ENCODE data around the gene ACOT4. TPM values are rescaled to one million over a fixed set of nuclear protein-coding genes. Genes with fewer than 3 reads are reported as not detected.
"Not testable (repeated sequence)": the region's sequence is repeated elsewhere in the genome, so short reads cannot be mapped to it uniquely, and the experiment has no call there.

ACOT4 gene
- total and polyA plus RNA-seq, 2 donors from 2014 or later = 3.1 to 10.6 TPM

GRCh38 chr14:73630009-73630780 is 38.5 kb downstream of the ACOT4 start:
- TF ChIP-seq CTCF (IDR thresholded peaks at IDR 0.05; ENCODE audit: borderline replicate concordance, extremely low read depth, insufficient read depth) = no peak
- H3K27me3 ChIP-seq (ENCODE audit: control insufficient read depth, insufficient read depth, low read length) = no peaks in the 10 kb centered on the region
- no peak for FAIRE-seq

GRCh38 chr14:73633116-73634010 is 41.7 kb downstream of the ACOT4 start:
- peak; percentile 89 for TF ChIP-seq CTCF (IDR thresholded peaks at IDR 0.05; ENCODE audit: borderline replicate concordance, extremely low read depth, insufficient read depth)
- FAIRE-seq = peak; percentile 77
- H3K27ac ChIP-seq (ENCODE audit: low read depth in 2 of 2, low read length in 2 of 2) = peak overlapping the region; percentile 34 to 72
- intact Hi-C loops (cut with DNase I) = loop anchor here (10.0 kb wide), 1 partner anchor 119 kb away; no protein-coding TSS in a partner anchor
- no peaks in the 10 kb centered on the region for H3K27me3 ChIP-seq (ENCODE audit: control insufficient read depth, insufficient read depth, low read length)
- H3K36me3 ChIP-seq (ENCODE audit: control insufficient read depth in 2 of 3, insufficient read depth in 3 of 3, low read length in 3 of 3) = no peaks in the 10 kb centered on the region
- peak; percentile 72 to 90 (median 78) for DNase-seq
- H3K9me3 ChIP-seq (ENCODE audit: control insufficient read depth in 2 of 3, insufficient read depth in 1 of 3, low read length in 3 of 3) = no peaks in the 10 kb centered on the region
- peak overlapping the region; percentile 14 to 76 (median 62) for H3K4me3 ChIP-seq (ENCODE audit: low read length in 3 of 3)
- peak overlapping the region in 2 of 3 donors; percentile 42 to 61 for H3K9ac ChIP-seq (ENCODE audit: low read length in 3 of 3)
- H3K4me1 ChIP-seq (ENCODE audit: control insufficient read depth in 2 of 3, insufficient read depth in 2 of 3, low read depth in 1 of 3, low read length in 3 of 3) = peaks cover 0 to 5% (median 0%) of the 10 kb centered on the region in 3 donors

More at GRCh38 chr14:73630009-73630780, 38.5 kb downstream of the ACOT4 start:
- Histone ChIP-seq H3K4me1 (ENCODE audit: control insufficient read depth in 2 of 3, insufficient read depth in 2 of 3, low read depth in 1 of 3, low read length in 3 of 3) (peaks cover 0 to 5% (median 0%) of the 10 kb centered on the region in 3 donors), H3K9ac (ENCODE audit: low read length in 3 of 3) (no peak overlapping the region), H3K27ac (ENCODE audit: low read depth in 2 of 2, low read length in 2 of 2) (no peak overlapping the region), H3K4me3 (ENCODE audit: low read length in 3 of 3) (no peak overlapping the region), H3K9me3 (ENCODE audit: control insufficient read depth in 2 of 3, insufficient read depth in 1 of 3, low read length in 3 of 3) (no peaks in the 10 kb centered on the region), H3K36me3 (ENCODE audit: control insufficient read depth in 2 of 3, insufficient read depth in 3 of 3, low read length in 3 of 3) (no peaks in the 10 kb centered on the region)
- intact Hi-C loops (cut with DNase I) = loop anchor here (10.0 kb wide), 1 partner anchor 115 kb away; no protein-coding TSS in a partner anchor
- DNase-seq = no peak

- intact Hi-C loops (cut with DNase I) = loop anchor here (10.0 kb wide), 1 partner anchor 119 kb away; no protein-coding TSS in a partner anchor
- Histone ChIP-seq H3K4me1 (ENCODE audit: control insufficient read depth in 2 of 3, insufficient read depth in 2 of 3, low read depth in 1 of 3, low read length in 3 of 3) (peaks cover 0 to 5% (median 0%) of the 10 kb centered on the region in 3 donors), H3K27ac (ENCODE audit: low read depth in 2 of 2, low read length in 2 of 2) (peak overlapping the region; percentile 34 to 72), H3K9me3 (ENCODE audit: control insufficient read depth in 2 of 3, insufficient read depth in 1 of 3, low read length in 3 of 3) (no peaks in the 10 kb centered on the region), H3K9ac (ENCODE audit: low read length in 3 of 3) (peak overlapping the region in 2 of 3 donors; percentile 42 to 61), H3K27me3 (ENCODE audit: control insufficient read depth, insufficient read depth, low read length) (no peaks in the 10 kb centered on the region), H3K36me3 (ENCODE audit: control insufficient read depth in 2 of 3, insufficient read depth in 3 of 3, low read length in 3 of 3) (no peaks in the 10 kb centered on the region), H3K4me3 (ENCODE audit: low read length in 3 of 3) (peak overlapping the region in 2 of 3 donors; percentile 62 to 76)
- FAIRE-seq (no peak), DNase-seq (peak; percentile 44 to 82 (median 61))
- peak; percentile 48 for TF ChIP-seq CTCF (IDR thresholded peaks at IDR 0.05; ENCODE audit: borderline replicate concordance, extremely low read depth, insufficient read depth)
Observed at GRCh38 chr14:73634011-73634833, 42.5 kb downstream of the ACOT4 start.

- not testable (repeated sequence) for FAIRE-seq; H3K4me1 ChIP-seq (ENCODE audit: control insufficient read depth in 2 of 3, insufficient read depth in 2 of 3, low read depth in 1 of 3, low read length in 3 of 3); H3K9me3 ChIP-seq (ENCODE audit: control insufficient read depth in 2 of 3, insufficient read depth in 1 of 3, low read length in 3 of 3); H3K9ac ChIP-seq (ENCODE audit: low read length in 3 of 3); H3K27ac ChIP-seq (ENCODE audit: low read depth in 2 of 2, low read length in 2 of 2); DNase-seq; H3K27me3 ChIP-seq (ENCODE audit: control insufficient read depth, insufficient read depth, low read length); H3K36me3 ChIP-seq (ENCODE audit: control insufficient read depth in 2 of 3, insufficient read depth in 3 of 3, low read length in 3 of 3); H3K4me3 ChIP-seq (ENCODE audit: low read length in 3 of 3)
- intact Hi-C loops (cut with DNase I) = loop anchor here (10.0 kb wide), 1 partner anchor 122 kb away; no protein-coding TSS in a partner anchor
Observed at GRCh38 chr14:73636355-73636754, 44.7 kb downstream of the ACOT4 start.

Data from kidney (tissue), 14 donors.